HepG2 (cell line): ENCODE measurements around the gene DAG1. TPM values are rescaled to one million over a fixed set of nuclear protein-coding genes. Genes with fewer than 3 reads are reported as not detected.

Experiments used
- CC2D1A ChIP-seq: sonication (generic); formaldehyde crosslinking; IDR thresholded peaks from 2 replicates; pipeline ENCODE4 v1.8.1; 2023; ENCODE audit warnings: mild to moderate bottlenecking, missing genetic modification reagents
- DNMT1 ChIP-seq: sonication (generic); formaldehyde crosslinking; IDR thresholded peaks from 2 replicates; pipeline ENCODE4 v1.5.1; 2020; ENCODE audit warnings: mild to moderate bottlenecking, missing genetic modification reagents
- E2F5 ChIP-seq: sonication (generic); formaldehyde crosslinking; conservative IDR thresholded peaks from 2 replicates; pipeline ENCODE4 v1.4.0; 2020; ENCODE audit warnings: missing genetic modification reagents
- HNRNPL ChIP-seq: fragments of 200-400 bp; formaldehyde crosslinking; IDR thresholded peaks from 2 replicates; pipeline ENCODE4 v1.6.1; 2017; ENCODE audit warnings: mild to moderate bottlenecking, low read depth, low read length
- IRF9 ChIP-seq: sonication (generic); formaldehyde crosslinking; IDR thresholded peaks from 2 replicates; pipeline ENCODE4 v1.8.0; 2022; ENCODE audit warnings: missing genetic modification reagents, mild to moderate bottlenecking, borderline replicate concordance
- ISX ChIP-seq: sonication (generic); formaldehyde crosslinking; conservative IDR thresholded peaks from 2 replicates; pipeline ENCODE4 v1.5.0; 2020; ENCODE audit warnings: missing genetic modification reagents
- KDM5A ChIP-seq: fragments of 200-600 bp; sonication (generic); IDR thresholded peaks from 2 replicates; pipeline ENCODE4 v1.7.0; 2018; ENCODE audit warnings: antibody characterized with exemption, mild to moderate bottlenecking, low read length, borderline replicate concordance
- MBNL3 ChIP-seq: fragments of 250-450 bp; sonication (Bioruptor Pico); conservative IDR thresholded peaks from 2 replicates; pipeline ENCODE4 v1.8.0; 2022; ENCODE audit warnings: mild to moderate bottlenecking, inconsistent platforms
- NONO ChIP-seq, 2 experiments: fragments of 450-650 bp in 1 of 2; sonication (generic) in 1 of 2; formaldehyde crosslinking in 1 of 2; IDR thresholded peaks in 1 of 2; conservative IDR thresholded peaks in 1 of 2; 2 replicates each; pipeline versions ENCODE4 v1.6.1 to v1.8.0; 2017 to 2022; ENCODE audit warnings: mild to moderate bottlenecking in 1 of 2, missing genetic modification reagents in 1 of 2, moderate library complexity in 1 of 2
- PLSCR1 ChIP-seq: sonication (generic); formaldehyde crosslinking; IDR thresholded peaks from 2 replicates; pipeline ENCODE4 v1.5.0; 2020; ENCODE audit warnings: missing genetic modification reagents, mild to moderate bottlenecking, borderline replicate concordance
- PTBP1 ChIP-seq: fragments of 200-400 bp; formaldehyde crosslinking; IDR thresholded peaks from 2 replicates; pipeline ENCODE4 v1.6.1; 2018; ENCODE audit warnings: low read length, low read depth; ENCODE audit not compliant: poor library complexity, severe bottlenecking
- REL ChIP-seq: sonication (generic); formaldehyde crosslinking; conservative IDR thresholded peaks from 2 replicates; pipeline ENCODE4 v1.8.0; 2022; ENCODE audit warnings: mild to moderate bottlenecking, missing genetic modification reagents, moderate library complexity
- SAP130 ChIP-seq: IDR thresholded peaks from 2 replicates; pipeline ENCODE4 v1.6.1; 2016; ENCODE audit warnings: low read depth
- TCF7L2 ChIP-seq: IDR thresholded peaks from 2 replicates; pipeline ENCODE4 v1.6.1; 2011; ENCODE audit warnings: mild to moderate bottlenecking, low read depth, low read length, moderate library complexity
- TOPORS ChIP-seq: sonication (generic); formaldehyde crosslinking; IDR thresholded peaks from 2 replicates; pipeline ENCODE4 v1.8.0; 2023; ENCODE audit warnings: mild to moderate bottlenecking, missing genetic modification reagents
- TRIM24 ChIP-seq: sonication (generic); formaldehyde crosslinking; IDR thresholded peaks from 2 replicates; pipeline ENCODE4 v1.8.0; 2022; ENCODE audit warnings: mild to moderate bottlenecking, missing genetic modification reagents
- ZBTB1 ChIP-seq: sonication (generic); formaldehyde crosslinking; IDR thresholded peaks from 2 replicates; pipeline ENCODE4 v1.4.0; 2020; ENCODE audit warnings: missing genetic modification reagents, borderline replicate concordance
- ZBTB3 ChIP-seq: sonication (generic); formaldehyde crosslinking; IDR thresholded peaks from 2 replicates; pipeline ENCODE4 v1.4.0; 2020; ENCODE audit warnings: low read depth, mild to moderate bottlenecking, moderate library complexity, missing genetic modification reagents, borderline replicate concordance
- ZBTB7A ChIP-seq: sonication (generic); formaldehyde crosslinking; IDR thresholded peaks from 2 replicates; pipeline ENCODE4 v1.8.0; 2022; ENCODE audit warnings: mild to moderate bottlenecking, missing genetic modification reagents
- ZFP82 ChIP-seq: sonication (generic); formaldehyde crosslinking; IDR thresholded peaks from 2 replicates; pipeline ENCODE4 v1.5.1; 2020; ENCODE audit warnings: mild to moderate bottlenecking, missing genetic modification reagents, borderline replicate concordance
- ZFX ChIP-seq: sonication (generic); formaldehyde crosslinking; IDR thresholded peaks from 2 replicates; pipeline ENCODE4 v1.4.0; 2020; ENCODE audit warnings: mild to moderate bottlenecking, low read depth, missing genetic modification reagents, moderate library complexity
- ZNF10 ChIP-seq: sonication (generic); formaldehyde crosslinking; IDR thresholded peaks from 2 replicates; pipeline ENCODE4 v1.4.0; 2020; ENCODE audit warnings: mild to moderate bottlenecking, low read depth, missing genetic modification reagents, borderline replicate concordance
- ZNF12 ChIP-seq: sonication (generic); formaldehyde crosslinking; IDR thresholded peaks from 2 replicates; pipeline ENCODE4 v1.5.0; 2020; ENCODE audit warnings: missing genetic modification reagents
- ZNF234 ChIP-seq: sonication (generic); formaldehyde crosslinking; conservative IDR thresholded peaks from 2 replicates; pipeline ENCODE4 v1.5.1; 2020; ENCODE audit warnings: mild to moderate bottlenecking, missing genetic modification reagents
- ZNF292 ChIP-seq: sonication (generic); formaldehyde crosslinking; IDR thresholded peaks from 2 replicates; pipeline ENCODE4 v1.8.1; 2022; ENCODE audit warnings: mild to moderate bottlenecking, low read depth, missing genetic modification reagents, borderline replicate concordance
- ZNF296 ChIP-seq: sonication (generic); formaldehyde crosslinking; conservative IDR thresholded peaks from 2 replicates; pipeline ENCODE4 v1.5.0; 2020; ENCODE audit warnings: mild to moderate bottlenecking, missing genetic modification reagents
- ZNF431 ChIP-seq: sonication (generic); formaldehyde crosslinking; IDR thresholded peaks from 2 replicates; pipeline ENCODE4 v1.9.0; 2022; ENCODE audit warnings: missing genetic modification reagents, low read depth, mild to moderate bottlenecking, borderline replicate concordance
- ZNF703 ChIP-seq: sonication (generic); formaldehyde crosslinking; IDR thresholded peaks from 2 replicates; pipeline ENCODE4 v1.5.1; 2020; ENCODE audit warnings: missing genetic modification reagents, mild to moderate bottlenecking, moderate library complexity, borderline replicate concordance
- polyA plus RNA-seq, 8 experiments: library from polyadenylated mRNA; depleted of rRNA in 3 of 8; stranded (reverse) in 7 of 8; unstranded in 1 of 8; fragments of >200 nt; fragmentation: Illumina TruSeq in 4 of 8; extraction: Trizol in 4 of 8; gene quantifications; 2 replicates each; pipeline versions ENCODE4 v1.2.1 to v1.2.3, GENCODE V29; 2011 to 2016; ENCODE audit warnings: low read depth in 4 of 8, missing spikeins in 1 of 8, mixed read lengths in 1 of 8; ENCODE audit not compliant: insufficient read depth in 1 of 8
- total RNA-seq, 5 experiments: library from RNA; depleted of rRNA; stranded (reverse); fragments of >200 nt; fragmentation: Illumina TruSeq; extraction: Trizol; gene quantifications; 2 replicates each; pipeline ENCODE4 v1.2.3, GENCODE V29; 2016; ENCODE audit warnings: low read depth in 1 of 5

DAG1 gene
- total and polyA plus RNA-seq, 2 of the 13 experiments (the other 11 are each of a cell fraction or from before 2014, with no cell fraction given) = 47.3 to 50.4 TPM

- TF ChIP-seq PLSCR1 (no peak), ZNF292 (no peak), REL (no peak), ZNF703 (CRISPR knock-in tag) (no peak), ZFP82 (no peak), MBNL3 (no peak), TCF7L2 (no peak), ZNF431 (CRISPR knock-in tag) (0 out of 2 replicates have a peak, but pooled peaks have one; percentile 45), TRIM24 (CRISPR knock-in tag) (no peak), ZNF12 (CRISPR knock-in tag) (no peak), E2F5 (CRISPR knock-in tag) (no peak; the same call in 1 of the 2 replicates), DNMT1 (CRISPR knock-in tag) (no peak), ZBTB7A (CRISPR knock-in tag) (no peak), PTBP1 (no peak), ZNF296 (CRISPR knock-in tag) (no peak), NONO (IDR thresholded peaks at IDR 0.05) (no peak), NONO (CRISPR knock-in tag; conservative IDR thresholded peaks at IDR 0.05) (no peak), KDM5A (peak; percentile 57; the same call in 1 of the 2 replicates), IRF9 (CRISPR knock-in tag) (peak; percentile 17; the same call in 1 of the 2 replicates), ZNF234 (CRISPR knock-in tag) (no peak), ZBTB3 (no peak), TOPORS (CRISPR knock-in tag) (no peak), SAP130 (CRISPR knock-in tag) (peak; percentile 52; the same call in 1 of the 2 replicates), ZFX (CRISPR knock-in tag) (peak; percentile 76), ISX (CRISPR knock-in tag) (no peak), HNRNPL (no peak), ZBTB1 (CRISPR knock-in tag) (no peak), ZNF10 (CRISPR knock-in tag) (no peak), CC2D1A (CRISPR knock-in tag) (no peak)
These were observed 83.9 kb downstream of the DAG1 start, which contains the start of gene BSN (continued) for GRCh38 chr3:49553692-49554632.
